DOHH2 (cell line): ENCODE results near the gene KIF26B.

Experiments used
- H3F3A ChIP-seq: fragments of 200-600 bp; sonication (generic), shearing (Covaris generic); 2 replicates; pipeline ENCODE4 v1.6.0; 2016; ENCODE audit warnings: antibody characterized with exemption, mild to moderate bottlenecking; ENCODE audit not compliant: control insufficient read depth, insufficient read depth
- H3K27ac ChIP-seq: fragments of 200-600 bp; sonication (generic); 2 replicates; pipeline ENCODE4 v1.5.1; 2014; ENCODE audit warnings: low read depth, mild to moderate bottlenecking, low read length, moderate library complexity
- H3K27me3 ChIP-seq: fragments of 200-600 bp; sonication (generic); 2 replicates; pipeline ENCODE4 v1.6.1; 2014; ENCODE audit warnings: mild to moderate bottlenecking, low read length, mixed read lengths; ENCODE audit not compliant: control insufficient read depth
- H3K36me3 ChIP-seq: fragments of 200-600 bp; sonication (generic); 2 replicates; pipeline ENCODE4 v1.6.1; 2014; ENCODE audit warnings: mild to moderate bottlenecking, low read length, moderate library complexity, mixed read lengths; ENCODE audit not compliant: control insufficient read depth
- H3K4me1 ChIP-seq: fragments of 200-600 bp; sonication (generic); 2 replicates; pipeline ENCODE4 v1.6.1; 2014; ENCODE audit warnings: mild to moderate bottlenecking, low read length, mixed read lengths; ENCODE audit not compliant: control insufficient read depth
- H3K4me2 ChIP-seq: fragments of 200-600 bp; sonication (generic); 2 replicates; pipeline ENCODE4 v1.6.0; 2014; ENCODE audit warnings: mild to moderate bottlenecking, low read length, moderate library complexity
- H3K4me3 ChIP-seq: fragments of 200-600 bp; sonication (generic); 2 replicates; pipeline ENCODE4 v1.5.1; 2014; ENCODE audit warnings: mild to moderate bottlenecking, low read length, mixed read lengths
- H3K79me2 ChIP-seq: fragments of 200-600 bp; sonication (generic); 2 replicates; pipeline ENCODE4 v1.6.1; 2014; ENCODE audit warnings: mild to moderate bottlenecking, low read length, mixed read lengths; ENCODE audit not compliant: control insufficient read depth
- H3K9me2 ChIP-seq: fragments of 200-600 bp; sonication (generic); replicated peaks from 2 replicates; pipeline ENCODE4 v1.6.1; 2014; ENCODE audit warnings: mild to moderate bottlenecking, low read length, mixed read lengths; ENCODE audit not compliant: control insufficient read depth
- H3K9me3 ChIP-seq: fragments of 200-600 bp; sonication (generic); 2 replicates; pipeline ENCODE4 v1.6.1; 2014; ENCODE audit warnings: antibody characterized with exemption, low read length, mixed read lengths; ENCODE audit not compliant: control insufficient read depth, insufficient read depth
- H4K20me1 ChIP-seq: fragments of 200-600 bp; sonication (generic); 2 replicates; pipeline ENCODE4 v1.6.0; 2014; ENCODE audit warnings: low read depth, mild to moderate bottlenecking, antibody characterized with exemption, low read length, moderate library complexity; ENCODE audit not compliant: control insufficient read depth, insufficient read depth
- CTCF ChIP-seq: fragments of 200-600 bp; sonication (generic); IDR thresholded peaks from one replicate; pipeline ENCODE4 v1.5.1; 2014; ENCODE audit warnings: antibody characterized with exemption, mild to moderate bottlenecking, low read depth, low read length; ENCODE audit not compliant: poor library complexity, severe bottlenecking
- EZH2phosphoT487 ChIP-seq: fragments of 200-600 bp; sonication (generic); IDR thresholded peaks from 2 replicates; pipeline ENCODE4 v1.6.1; 2017; ENCODE audit warnings: borderline replicate concordance, mild to moderate bottlenecking, antibody characterized with exemption, low read length, moderate library complexity, mixed read lengths

Gene KIF26B

GRCh38 chr1:245111073-245111472 is 43.7 kb upstream of the KIF26B start:
- Histone ChIP-seq H4K20me1 (no peaks in the 10 kb centered on the region), H3K4me3 (no peak overlapping the region), H3K4me1 (peaks cover 8% of the 10 kb centered on the region), H3K79me2 (no peaks in the 10 kb centered on the region), H3K9me3 (no peaks in the 10 kb centered on the region), H3K4me2 (no peak overlapping the region), H3K9me2 (no peaks in the 10 kb centered on the region), H3K36me3 (no peaks in the 10 kb centered on the region), H3K27ac (no peak overlapping the region), H3F3A (no peaks in the 10 kb centered on the region), H3K27me3 (no peaks in the 10 kb centered on the region)
- TF ChIP-seq CTCF: no peak
- no peak for TF ChIP-seq EZH2phosphoT487

GRCh38 chr1:245113649-245114048 is 41.1 kb upstream of the KIF26B start:
- Histone ChIP-seq H3K79me2 (no peaks in the 10 kb centered on the region), H3K4me2 (no peak overlapping the region)

GRCh38 chr1:245116131-245116530 is 38.7 kb upstream of the KIF26B start:
- no peak overlapping the region for H3K4me3 ChIP-seq
- H3K4me1 ChIP-seq: peaks cover 8% of the 10 kb centered on the region
- H3K36me3 ChIP-seq: no peaks in the 10 kb centered on the region
- no peak overlapping the region for H3K4me2 ChIP-seq
- H3K9me3 ChIP-seq: no peaks in the 10 kb centered on the region
- H3K79me2 ChIP-seq: no peaks in the 10 kb centered on the region
- no peaks in the 10 kb centered on the region for H3K9me2 ChIP-seq
- no peaks in the 10 kb centered on the region for H3F3A ChIP-seq
- no peak overlapping the region for H3K27ac ChIP-seq
- H3K27me3 ChIP-seq: no peaks in the 10 kb centered on the region
- TF ChIP-seq EZH2phosphoT487 (no peak), CTCF (no peak)
- H4K20me1 ChIP-seq: no peaks in the 10 kb centered on the region

More at GRCh38 chr1:245113649-245114048, 41.1 kb upstream of the KIF26B start:
- Histone ChIP-seq H3K4me1 (peaks cover 8% of the 10 kb centered on the region), H3K9me3 (no peaks in the 10 kb centered on the region), H3K9me2 (no peaks in the 10 kb centered on the region), H3K4me3 (no peak overlapping the region), H3K36me3 (no peaks in the 10 kb centered on the region), H3K27ac (no peak overlapping the region), H3F3A (no peaks in the 10 kb centered on the region), H4K20me1 (no peaks in the 10 kb centered on the region), H3K27me3 (no peaks in the 10 kb centered on the region)
- TF ChIP-seq CTCF (no peak), EZH2phosphoT487 (no peak)

- H3K27me3 ChIP-seq: no peaks in the 10 kb centered on the region
- H3K4me2 ChIP-seq: no peak overlapping the region
- H3K9me2 ChIP-seq: no peaks in the 10 kb centered on the region
- no peaks in the 10 kb centered on the region for H4K20me1 ChIP-seq
- no peaks in the 10 kb centered on the region for H3K9me3 ChIP-seq
- H3K4me3 ChIP-seq: no peak overlapping the region
- TF ChIP-seq EZH2phosphoT487: no peak
- H3K36me3 ChIP-seq: no peaks in the 10 kb centered on the region
- no peak overlapping the region for H3K27ac ChIP-seq
- peaks cover 8% of the 10 kb centered on the region for H3K4me1 ChIP-seq
- H3K79me2 ChIP-seq: no peaks in the 10 kb centered on the region
- no peaks in the 10 kb centered on the region for H3F3A ChIP-seq
These were observed 38.0 kb upstream of the KIF26B start for GRCh38 chr1:245116751-245117150.
